ENCODE data around the gene LAMP5.

DNA sequence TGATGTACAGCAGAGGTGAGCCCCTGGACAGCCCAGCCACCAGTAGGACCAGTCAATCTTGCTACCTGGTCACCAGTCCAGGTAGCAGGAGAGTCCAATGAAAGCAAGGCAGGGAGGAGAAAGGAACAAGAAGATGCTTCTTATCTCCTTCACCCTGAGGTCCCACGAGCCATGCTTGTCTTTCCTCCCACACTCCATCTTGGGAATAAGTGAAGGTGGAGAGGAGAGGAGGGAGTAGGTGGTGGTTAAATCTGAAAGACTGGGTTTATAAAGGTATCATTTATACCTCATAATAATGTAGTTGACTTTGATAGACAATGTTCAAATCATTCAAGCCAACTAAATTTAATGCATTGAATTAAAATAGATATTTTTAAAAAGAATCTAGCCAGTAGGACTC lies 35.9 kb downstream of the LAMP5 start:
- TF ChIP-seq POLR2A (IDR thresholded peaks at IDR 0.05) = no peak
- TF ChIP-seq, protein P1, sequence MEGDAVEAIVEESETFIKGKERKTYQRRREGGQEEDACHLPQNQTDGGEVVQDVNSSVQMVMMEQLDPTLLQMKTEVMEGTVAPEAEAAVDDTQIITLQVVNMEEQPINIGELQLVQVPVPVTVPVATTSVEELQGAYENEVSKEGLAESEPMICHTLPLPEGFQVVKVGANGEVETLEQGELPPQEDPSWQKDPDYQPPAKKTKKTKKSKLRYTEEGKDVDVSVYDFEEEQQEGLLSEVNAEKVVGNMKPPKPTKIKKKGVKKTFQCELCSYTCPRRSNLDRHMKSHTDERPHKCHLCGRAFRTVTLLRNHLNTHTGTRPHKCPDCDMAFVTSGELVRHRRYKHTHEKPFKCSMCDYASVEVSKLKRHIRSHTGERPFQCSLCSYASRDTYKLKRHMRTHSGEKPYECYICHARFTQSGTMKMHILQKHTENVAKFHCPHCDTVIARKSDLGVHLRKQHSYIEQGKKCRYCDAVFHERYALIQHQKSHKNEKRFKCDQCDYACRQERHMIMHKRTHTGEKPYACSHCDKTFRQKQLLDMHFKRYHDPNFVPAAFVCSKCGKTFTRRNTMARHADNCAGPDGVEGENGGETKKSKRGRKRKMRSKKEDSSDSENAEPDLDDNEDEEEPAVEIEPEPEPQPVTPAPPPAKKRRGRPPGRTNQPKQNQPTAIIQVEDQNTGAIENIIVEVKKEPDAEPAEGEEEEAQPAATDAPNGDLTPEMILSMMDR (IDR thresholded peaks at IDR 0.05) = no peak
